IgD-negative memory B cell (primary cell): Measurements from ENCODE around the gene TF. TPM values are rescaled to one million over a fixed set of nuclear protein-coding genes. Genes with fewer than 3 reads are reported as not detected.

Experiments used
- H3K27ac Mint-ChIP-seq, 3 donors: one replicate each; pipeline ENCODE4 v1.8.0; 2020 to 2022; ENCODE audit warnings: mild to moderate bottlenecking in 3 of 3, mixed read lengths in 3 of 3, moderate library complexity in 1 of 3
- H3K27me3 Mint-ChIP-seq: one replicate; pipeline ENCODE4 v1.8.0; 2021; ENCODE audit warnings: mixed read lengths
- H3K36me3 Mint-ChIP-seq: one replicate; pipeline ENCODE4 v1.8.0; 2020; ENCODE audit warnings: mild to moderate bottlenecking, mixed read lengths
- H3K4me1 Mint-ChIP-seq, 3 donors: one replicate each; pipeline ENCODE4 v1.8.0; 2020 to 2022; ENCODE audit warnings: mixed read lengths in 3 of 3, mild to moderate bottlenecking in 1 of 3
- H3K4me3 Mint-ChIP-seq, 4 donors: one replicate each; pipeline ENCODE4 v1.8.0; 2020 to 2022; ENCODE audit warnings: mild to moderate bottlenecking in 4 of 4, mixed read lengths in 4 of 4, moderate library complexity in 3 of 4
- H3K9me3 Mint-ChIP-seq, 3 donors: one replicate each; pipeline ENCODE4 v1.8.0; 2020 to 2021; ENCODE audit warnings: mixed read lengths in 3 of 3, mild to moderate bottlenecking in 1 of 3
- polyA plus RNA-seq: library from polyadenylated mRNA; unstranded; fragments of 300-500 nt; fragmentation: Illumina TruSeq; gene quantifications from one replicate; pipeline ENCODE4 v1.2.3, GENCODE V29; 2021

The TF gene
- polyA plus RNA-seq, 1 donor from 2014 or later = not detected

DNA sequence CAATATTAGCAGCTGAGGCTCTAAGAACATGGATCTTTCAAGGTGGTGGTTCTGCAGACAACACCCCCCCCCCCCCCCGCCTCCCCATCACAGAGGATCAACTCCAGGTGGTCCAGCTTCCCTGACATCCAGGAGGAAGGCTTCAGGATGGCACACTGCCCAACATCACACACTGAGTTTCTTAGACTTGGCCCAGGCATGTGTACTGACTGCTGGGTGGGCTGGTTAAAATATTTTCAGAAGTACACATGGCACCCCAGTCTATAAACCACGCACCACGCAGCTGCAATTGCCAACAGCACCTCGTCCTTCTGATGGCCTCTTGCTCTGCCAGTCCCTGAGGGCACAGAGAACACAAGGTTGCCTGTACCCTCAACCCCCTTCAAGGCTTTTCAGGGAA, 81.5 kb downstream of the TF start:
- Mint-ChIP-seq H3K4me3 (no peak overlapping the region), H3K27ac (no peak overlapping the region), H3K4me1 (no peaks in the 10 kb centered on the region), H3K9me3 (no peaks in the 10 kb centered on the region), H3K36me3 (peaks cover 5% of the 10 kb centered on the region), H3K27me3 (no peaks in the 10 kb centered on the region)

DNA sequence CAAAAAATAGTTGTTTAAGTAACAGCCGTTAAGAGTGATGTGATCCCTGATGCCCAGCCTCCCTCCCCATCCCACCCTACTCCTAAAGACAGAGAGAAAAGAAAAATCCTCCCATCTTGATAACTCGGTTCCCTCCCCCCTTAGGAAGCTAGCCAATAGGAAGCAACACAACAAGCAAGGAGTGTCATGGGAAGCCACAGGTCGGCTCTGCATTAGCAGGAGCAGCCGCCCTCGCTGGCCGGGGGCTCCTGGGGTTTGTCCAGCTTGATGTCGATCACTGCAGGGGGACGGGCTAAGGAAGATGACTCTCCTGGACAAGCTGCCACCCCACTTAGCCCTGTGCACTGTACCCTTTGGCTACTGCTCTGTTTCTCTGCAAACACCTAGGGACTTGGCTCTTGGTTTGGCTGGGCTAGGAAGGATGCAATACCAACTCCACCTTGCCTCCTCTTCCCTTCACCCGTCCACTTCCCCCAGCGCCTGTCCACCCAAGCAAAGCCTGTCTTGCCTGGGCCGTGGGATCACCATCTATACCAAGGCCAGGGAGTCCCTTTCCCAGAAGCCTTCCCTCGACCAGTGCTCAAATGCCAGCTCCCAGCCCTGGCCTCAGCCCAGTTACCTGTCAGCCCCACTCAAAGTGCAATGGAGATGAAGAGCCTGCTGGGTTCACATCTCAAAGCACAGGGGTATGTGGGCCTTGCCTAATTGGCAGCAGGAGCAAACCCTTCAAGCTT, 82.5 kb downstream of the TF start:
- Mint-ChIP-seq H3K9me3 (no peaks in the 10 kb centered on the region), H3K36me3 (peaks cover 4% of the 10 kb centered on the region), H3K4me3 (no peak overlapping the region), H3K4me1 (no peaks in the 10 kb centered on the region), H3K27me3 (no peaks in the 10 kb centered on the region), H3K27ac (no peak overlapping the region)

DNA sequence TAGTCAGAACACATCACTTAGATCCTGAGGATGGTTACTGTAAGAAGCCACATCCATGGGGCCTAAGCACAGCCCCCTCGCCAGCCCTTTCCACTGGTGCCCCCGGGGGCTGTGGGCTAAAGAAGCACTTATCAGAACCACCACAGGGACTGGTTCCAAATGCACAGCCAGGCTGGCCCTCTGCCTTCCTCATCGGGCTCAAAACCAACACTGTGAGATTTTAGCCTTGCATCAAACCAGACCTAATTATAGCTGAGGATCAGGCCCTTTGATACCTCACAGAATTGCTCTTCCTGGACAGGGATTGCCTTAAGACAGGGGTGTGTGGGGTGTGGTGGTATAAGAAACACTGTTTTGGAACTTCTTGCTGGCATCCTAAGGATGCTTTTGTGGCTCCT, 83.1 kb downstream of the TF start:
- peaks cover 4% of the 10 kb centered on the region for H3K36me3 Mint-ChIP-seq
- no peaks in the 10 kb centered on the region for H3K4me1 Mint-ChIP-seq
- H3K9me3 Mint-ChIP-seq = no peaks in the 10 kb centered on the region
- no peak overlapping the region for H3K27ac Mint-ChIP-seq
- H3K27me3 Mint-ChIP-seq = no peaks in the 10 kb centered on the region
- no peak overlapping the region for H3K4me3 Mint-ChIP-seq

DNA sequence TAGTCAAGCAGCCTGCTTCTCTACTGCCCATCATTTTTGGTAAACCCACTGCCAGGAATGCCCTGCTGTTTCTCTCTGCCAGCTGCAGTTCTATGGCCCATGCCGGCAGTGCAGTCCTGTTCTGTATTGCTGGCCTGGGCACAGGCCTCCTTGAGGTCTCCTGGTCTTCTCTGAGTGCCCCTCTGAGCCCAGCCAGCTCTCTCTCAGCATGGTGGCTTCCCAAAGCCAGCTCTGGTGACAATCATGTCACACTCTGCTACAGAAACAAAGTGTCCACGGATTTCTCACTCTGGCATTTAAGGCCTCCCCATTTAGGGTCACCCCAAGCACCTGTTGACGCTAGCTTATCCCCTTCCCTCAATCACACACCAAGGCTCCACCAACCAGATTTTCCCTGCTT, 83.9 kb downstream of the TF start:
- no peak overlapping the region for H3K4me3 Mint-ChIP-seq
- no peaks in the 10 kb centered on the region for H3K27me3 Mint-ChIP-seq
- peaks cover 4% of the 10 kb centered on the region for H3K36me3 Mint-ChIP-seq
- H3K4me1 Mint-ChIP-seq = no peaks in the 10 kb centered on the region
- H3K9me3 Mint-ChIP-seq = no peaks in the 10 kb centered on the region
- no peak overlapping the region for H3K27ac Mint-ChIP-seq

DNA sequence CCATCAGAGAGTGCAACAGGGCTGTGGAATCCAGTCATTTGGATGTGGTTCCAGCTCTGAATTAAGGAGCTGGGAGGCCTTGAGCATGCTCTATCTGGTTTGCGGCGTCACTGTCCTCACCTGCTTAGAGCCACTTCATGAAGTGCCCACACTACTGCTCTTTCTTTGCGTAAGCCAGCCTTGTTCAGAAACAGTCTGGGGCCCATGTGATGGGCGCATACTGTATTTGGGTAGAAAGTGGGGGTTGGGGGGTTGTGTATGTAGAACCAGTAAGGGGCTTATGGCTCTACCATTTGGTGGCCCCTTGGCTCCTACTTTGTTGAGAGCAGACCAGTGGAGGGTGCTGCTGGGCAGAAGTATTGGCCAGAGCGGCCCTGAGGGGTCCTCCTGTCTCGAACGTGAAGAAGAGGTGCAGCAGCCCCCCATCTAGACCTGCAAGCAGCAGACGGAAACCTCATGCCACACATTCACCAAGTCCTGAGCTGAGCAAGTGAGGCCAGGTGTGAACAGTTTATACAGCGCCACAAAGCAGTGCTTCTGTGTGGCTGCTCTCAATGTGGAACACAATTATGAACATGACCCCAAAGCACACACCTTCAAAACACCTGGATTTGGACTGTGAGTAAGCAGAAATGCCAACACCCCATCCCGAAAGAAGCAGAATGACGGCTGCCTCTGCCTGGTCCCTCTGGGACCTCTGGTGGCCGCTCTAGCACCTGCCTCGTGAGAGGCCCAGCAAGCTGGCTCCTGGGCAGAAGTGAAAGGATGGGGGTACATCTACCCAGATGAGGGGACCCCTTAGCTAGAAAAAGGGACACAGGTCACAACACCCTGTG, 86.0 kb downstream of the TF start:
- Mint-ChIP-seq H3K27ac (no peak overlapping the region), H3K9me3 (no peaks in the 10 kb centered on the region), H3K4me1 (no peaks in the 10 kb centered on the region), H3K4me3 (no peak overlapping the region), H3K36me3 (no peaks in the 10 kb centered on the region), H3K27me3 (no peaks in the 10 kb centered on the region)

DNA sequence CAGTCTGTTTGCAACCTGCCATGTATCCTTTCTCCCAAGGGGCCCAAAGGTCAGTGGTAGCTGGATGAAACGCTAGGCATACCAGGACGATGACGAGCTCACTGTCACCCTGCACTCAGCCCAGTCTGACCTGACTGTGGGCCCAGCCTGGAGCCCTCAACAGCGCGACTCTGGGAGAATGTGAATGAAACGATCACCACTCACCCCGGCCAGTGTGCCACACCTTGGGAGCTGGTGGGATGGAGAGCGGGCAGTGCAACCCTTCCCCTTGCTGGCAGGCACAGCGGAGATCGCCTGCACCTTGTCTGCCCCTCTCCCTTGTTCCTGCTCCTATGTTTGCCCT, 86.6 kb downstream of the TF start:
- no peaks in the 10 kb centered on the region for H3K36me3 Mint-ChIP-seq
- H3K9me3 Mint-ChIP-seq = no peaks in the 10 kb centered on the region
- H3K4me1 Mint-ChIP-seq = no peaks in the 10 kb centered on the region
- H3K4me3 Mint-ChIP-seq = no peak overlapping the region
- no peak overlapping the region for H3K27ac Mint-ChIP-seq
- H3K27me3 Mint-ChIP-seq = no peaks in the 10 kb centered on the region

DNA sequence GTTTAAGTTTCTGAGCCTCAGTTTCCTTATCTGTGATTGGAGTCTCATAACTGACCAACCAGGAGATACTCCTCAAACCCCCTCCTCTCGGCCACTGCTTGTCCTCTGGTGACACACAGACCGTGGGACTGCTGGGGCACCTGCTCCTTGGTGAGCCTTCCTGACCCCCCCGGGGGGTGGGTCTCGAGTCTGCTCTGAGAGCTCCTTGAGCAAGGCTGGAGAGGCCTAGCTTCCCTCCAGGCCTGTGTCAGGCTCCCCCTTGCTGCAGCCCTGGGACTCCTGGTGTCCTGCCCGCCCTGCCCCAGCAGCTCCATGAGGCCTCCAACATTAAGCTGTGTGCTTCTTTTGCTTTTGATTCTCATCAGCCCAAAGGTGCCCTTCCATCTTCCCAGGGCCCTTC, 87.1 kb downstream of the TF start:
- Mint-ChIP-seq H3K27me3 (no peaks in the 10 kb centered on the region), H3K9me3 (no peaks in the 10 kb centered on the region), H3K27ac (no peak overlapping the region), H3K4me1 (no peaks in the 10 kb centered on the region), H3K4me3 (no peak overlapping the region), H3K36me3 (no peaks in the 10 kb centered on the region)

DNA sequence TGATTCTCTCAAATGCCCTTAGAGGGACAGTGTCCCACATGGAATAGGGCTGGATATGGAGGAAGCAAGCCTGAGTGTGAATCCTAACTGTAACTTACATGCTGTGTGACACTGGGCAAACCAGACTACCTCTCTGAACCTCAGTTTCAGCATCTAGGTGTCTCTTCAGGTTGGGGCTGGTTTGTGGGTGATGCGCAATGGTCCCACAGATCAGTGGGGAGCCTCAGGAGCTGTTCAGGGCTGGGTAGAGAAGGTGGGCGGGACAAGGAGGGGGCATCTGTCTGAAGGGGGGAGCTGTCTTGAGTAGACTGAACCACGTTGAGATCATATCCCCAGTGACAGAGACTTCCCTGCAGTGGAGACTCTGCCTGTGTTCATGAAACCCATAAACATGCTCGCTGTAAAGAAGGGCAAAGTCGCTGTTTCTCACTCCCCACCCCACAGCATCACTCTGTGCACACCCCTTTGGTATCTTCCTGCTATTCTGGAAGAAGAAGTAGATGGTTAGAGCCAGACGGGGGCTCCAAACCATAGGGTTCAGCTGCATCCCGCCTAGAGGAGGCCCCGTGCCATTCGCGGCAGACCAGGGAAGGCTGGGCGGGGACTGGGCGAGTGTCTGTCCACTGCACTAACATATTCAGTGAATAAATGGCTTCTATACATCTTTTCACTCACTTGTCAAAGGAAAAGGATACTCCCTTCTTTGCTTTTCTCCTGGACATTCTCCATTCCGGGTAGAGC, 87.9 kb downstream of the TF start:
- Mint-ChIP-seq H3K9me3 (no peaks in the 10 kb centered on the region), H3K36me3 (no peaks in the 10 kb centered on the region), H3K4me1 (no peaks in the 10 kb centered on the region), H3K27me3 (no peaks in the 10 kb centered on the region), H3K27ac (no peak overlapping the region), H3K4me3 (no peak overlapping the region)

DNA sequence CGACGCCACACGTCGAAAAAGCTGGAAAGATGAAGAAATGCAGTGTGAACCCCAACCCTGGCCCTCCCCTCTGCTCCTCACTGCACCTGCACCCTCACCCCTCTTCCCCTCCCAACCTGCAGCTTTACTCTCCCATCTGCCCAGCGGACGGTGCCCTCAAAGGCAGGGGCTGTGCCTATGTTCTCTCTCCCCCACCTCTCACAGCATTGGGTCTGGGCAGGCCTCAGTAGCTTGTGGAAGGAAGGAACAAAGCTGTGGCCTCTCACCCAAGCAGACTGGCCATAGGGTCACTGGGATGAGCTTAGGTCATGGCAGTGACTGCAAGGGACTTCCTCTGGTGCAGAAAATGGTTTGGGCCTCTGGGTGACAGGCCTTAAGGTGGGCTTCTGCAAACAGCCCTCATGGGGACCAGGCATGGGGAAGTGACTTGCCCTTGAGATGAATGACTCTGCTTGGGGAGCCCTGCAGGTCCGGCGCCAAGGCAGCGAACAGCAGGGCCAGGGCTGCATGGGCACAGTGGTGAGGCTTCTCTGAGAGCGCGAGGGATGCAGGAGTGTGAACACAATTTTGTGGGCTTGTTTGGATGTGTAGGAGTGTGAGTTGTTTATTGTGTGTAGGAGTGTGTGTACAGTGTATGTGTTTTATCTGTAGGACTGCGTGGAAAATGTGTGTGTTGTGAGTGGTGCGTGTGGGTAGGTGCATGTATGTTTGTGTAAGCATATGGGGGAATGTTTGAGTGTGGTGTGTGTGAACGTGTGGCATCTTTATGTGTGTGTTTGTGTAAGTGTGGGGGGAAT, 88.6 kb downstream of the TF start:
- H3K9me3 Mint-ChIP-seq = no peaks in the 10 kb centered on the region
- H3K27me3 Mint-ChIP-seq = no peaks in the 10 kb centered on the region
- H3K4me1 Mint-ChIP-seq = no peaks in the 10 kb centered on the region
- H3K27ac Mint-ChIP-seq = no peak overlapping the region
- no peaks in the 10 kb centered on the region for H3K36me3 Mint-ChIP-seq
- no peak overlapping the region for H3K4me3 Mint-ChIP-seq

DNA sequence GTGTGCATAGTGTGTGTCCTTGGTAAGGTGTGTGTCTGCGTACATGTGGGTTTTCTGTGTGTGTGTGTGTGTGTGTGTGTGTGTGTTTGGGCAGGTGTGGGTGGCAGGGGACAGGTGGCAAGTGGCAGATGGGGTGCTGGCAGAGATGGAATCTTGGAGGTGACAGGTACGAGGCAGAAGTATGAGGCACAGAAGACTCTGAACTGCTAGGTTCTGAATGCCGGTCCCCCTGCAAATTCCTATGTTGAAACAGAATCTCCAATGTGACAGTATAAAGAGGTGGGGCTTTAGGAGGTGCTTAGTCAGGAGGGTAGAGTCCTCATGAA, 89.2 kb downstream of the TF start:
- no peaks in the 10 kb centered on the region for H3K36me3 Mint-ChIP-seq
- no peaks in the 10 kb centered on the region for H3K9me3 Mint-ChIP-seq
- H3K27ac Mint-ChIP-seq = no peak overlapping the region
- H3K27me3 Mint-ChIP-seq = no peaks in the 10 kb centered on the region
- no peak overlapping the region for H3K4me3 Mint-ChIP-seq
- no peaks in the 10 kb centered on the region for H3K4me1 Mint-ChIP-seq

DNA sequence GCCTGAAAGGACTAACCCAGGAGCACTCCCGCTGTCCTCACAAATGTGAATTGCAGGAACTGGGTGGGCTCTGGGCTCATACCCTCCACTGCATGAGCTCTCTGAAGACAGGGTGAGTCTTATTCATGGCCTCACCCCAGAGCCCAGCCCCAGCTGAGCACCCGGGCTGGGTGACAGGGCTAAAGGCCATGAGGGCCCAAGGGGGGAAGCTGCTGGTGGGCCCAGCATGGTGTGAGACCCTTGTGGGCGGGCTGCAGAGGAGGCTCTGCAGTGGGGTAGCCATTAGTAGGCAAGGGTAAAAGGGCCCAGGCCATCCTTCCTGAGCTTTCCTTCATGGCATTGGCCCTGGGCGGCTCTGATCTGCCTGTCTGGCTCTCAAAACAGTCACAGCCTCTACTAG, 89.8 kb downstream of the TF start:
- Mint-ChIP-seq H3K36me3 (no peaks in the 10 kb centered on the region), H3K4me3 (no peak overlapping the region), H3K4me1 (no peaks in the 10 kb centered on the region), H3K9me3 (no peaks in the 10 kb centered on the region), H3K27ac (no peak overlapping the region), H3K27me3 (no peaks in the 10 kb centered on the region)

DNA sequence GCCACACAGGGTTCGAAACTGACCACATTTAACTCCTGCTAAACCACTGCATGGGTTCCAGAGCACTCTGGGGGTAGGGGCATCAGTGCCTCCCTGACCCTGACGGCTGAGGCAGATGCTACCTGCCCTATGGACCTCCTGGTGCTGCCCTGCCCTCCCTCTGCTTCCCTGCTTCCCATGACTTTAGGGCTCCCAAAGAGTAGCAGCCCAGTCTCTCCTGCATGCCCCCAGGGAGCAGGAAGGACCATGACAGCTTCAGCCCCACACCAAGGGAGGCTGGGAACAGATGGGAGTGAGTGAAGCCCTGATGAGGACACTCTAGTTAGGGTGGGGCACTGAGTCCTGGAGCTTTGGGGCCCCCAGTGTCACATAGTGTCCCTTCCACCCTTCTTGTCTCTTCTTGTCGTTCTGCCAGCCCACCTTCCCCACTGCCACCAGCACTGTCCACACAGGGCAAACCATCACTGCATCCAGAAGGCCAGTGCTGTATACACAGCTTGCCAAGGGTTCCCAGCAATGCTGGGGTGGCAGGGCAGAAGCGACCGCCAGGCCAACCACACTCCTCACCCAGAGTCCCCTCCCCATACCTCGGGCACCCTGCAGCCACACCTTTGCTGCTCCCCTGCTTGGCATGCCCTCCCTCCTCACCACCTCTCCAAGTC, 90.4 kb downstream of the TF start:
- Mint-ChIP-seq H3K9me3 (no peaks in the 10 kb centered on the region), H3K4me3 (no peak overlapping the region)

DNA sequence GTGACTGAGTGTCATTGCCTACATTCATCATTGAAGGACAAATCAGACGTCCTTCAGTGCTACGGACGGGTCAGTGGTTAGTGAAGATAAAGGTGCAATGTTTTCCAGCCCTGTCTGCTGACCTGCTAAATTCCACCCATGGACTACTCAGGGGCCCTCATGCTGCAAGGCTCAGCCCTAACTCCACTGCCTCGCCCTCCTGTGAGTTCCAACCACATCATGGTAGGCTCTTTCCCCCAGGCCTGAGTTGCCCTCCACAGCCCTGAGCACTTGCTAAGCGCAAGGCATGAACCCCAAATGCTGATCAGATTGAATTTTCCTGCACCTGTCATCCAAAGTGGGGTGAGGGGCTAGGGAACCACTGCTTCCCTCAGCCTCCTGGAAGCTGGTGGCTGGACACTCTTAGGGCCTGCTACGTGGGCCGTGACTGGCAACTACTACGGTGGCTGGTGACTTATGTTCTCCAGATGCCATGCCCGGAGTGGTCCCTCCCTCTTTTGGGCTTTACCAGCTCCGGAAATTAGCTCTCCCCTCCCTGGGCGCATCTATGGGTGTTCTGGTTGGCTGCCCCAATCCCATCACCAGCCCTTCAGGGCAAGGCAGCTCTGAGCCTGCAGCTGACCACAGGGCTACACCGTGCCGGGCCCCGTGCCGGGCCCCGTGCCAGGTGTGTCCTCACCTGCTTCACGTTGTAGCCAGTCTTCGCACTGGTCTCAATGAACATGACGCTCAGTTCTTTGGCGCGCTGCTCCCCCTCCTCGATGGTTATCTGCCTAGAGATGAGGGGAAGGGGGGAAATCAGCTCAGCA, 91.5 kb downstream of the TF start:
- Mint-ChIP-seq H3K4me3 (no peak overlapping the region), H3K4me1 (no peaks in the 10 kb centered on the region), H3K9me3 (no peaks in the 10 kb centered on the region), H3K27ac (no peak overlapping the region), H3K36me3 (no peaks in the 10 kb centered on the region), H3K27me3 (no peaks in the 10 kb centered on the region)

More for the DNA sequence above, 90.4 kb downstream of the TF start:
- H3K36me3 Mint-ChIP-seq = no peaks in the 10 kb centered on the region
- H3K27me3 Mint-ChIP-seq = no peaks in the 10 kb centered on the region
- no peaks in the 10 kb centered on the region for H3K4me1 Mint-ChIP-seq
- peak overlapping the region in 1 of 3 donors; percentile 47 for H3K27ac Mint-ChIP-seq

DNA sequence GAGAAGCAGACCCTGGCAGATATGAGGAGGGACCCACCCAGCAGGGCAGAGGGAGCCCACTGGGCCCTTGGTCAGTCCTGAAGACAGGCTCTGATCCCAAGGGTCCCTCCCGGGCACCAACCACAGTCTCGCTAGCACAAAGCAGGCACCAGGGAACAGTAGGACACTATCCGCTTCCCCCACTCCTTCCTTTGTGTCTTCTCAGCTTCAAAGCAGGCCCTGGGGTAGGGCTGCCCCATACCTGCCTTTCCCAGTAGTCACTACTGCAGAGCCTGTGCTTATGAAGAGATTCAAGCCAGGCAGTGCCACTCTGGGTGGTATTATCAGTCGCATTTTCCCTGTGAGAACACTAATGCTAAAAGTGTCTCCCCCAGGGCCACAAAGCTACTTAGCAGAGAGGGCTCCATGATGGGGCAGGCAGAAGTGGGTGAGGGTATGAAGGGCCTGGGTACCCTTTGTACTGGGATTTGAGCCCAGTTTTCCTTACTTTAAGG, 92.2 kb downstream of the TF start:
- Mint-ChIP-seq H3K36me3 (no peaks in the 10 kb centered on the region), H3K27me3 (no peaks in the 10 kb centered on the region), H3K9me3 (no peaks in the 10 kb centered on the region), H3K4me1 (no peaks in the 10 kb centered on the region), H3K4me3 (no peak overlapping the region), H3K27ac (no peak overlapping the region)
